IMR-90 (cell line): ENCODE results near the gene ST8SIA4.

Experiments used
- CTCF ChIP-seq: conservative IDR thresholded peaks from 2 replicates; pipeline ENCODE4 v1.5.1; 2012; ENCODE audit warnings: mild to moderate bottlenecking, low read depth, low read length, improper control_type of control experiment
- MAFK ChIP-seq: IDR thresholded peaks from 2 replicates; pipeline ENCODE4 v1.6.1; 2012; ENCODE audit warnings: low read depth, low read length, improper control_type of control experiment
- MAZ ChIP-seq: IDR thresholded peaks from 2 replicates; pipeline ENCODE4 v1.6.1; 2012; ENCODE audit warnings: low read depth, mild to moderate bottlenecking, low read length, improper control_type of control experiment, moderate library complexity, borderline replicate concordance
- MXI1 ChIP-seq: IDR thresholded peaks from 2 replicates; pipeline ENCODE4 v1.6.1; 2012; ENCODE audit warnings: low read depth, mild to moderate bottlenecking, low read length, moderate library complexity, borderline replicate concordance
- POLR2A ChIP-seq: IDR thresholded peaks from 2 replicates; pipeline ENCODE4 v1.6.1; 2012; ENCODE audit warnings: mild to moderate bottlenecking, low read depth, low read length
- RAD21 ChIP-seq: IDR thresholded peaks from 2 replicates; pipeline ENCODE4 v1.6.1; 2012; ENCODE audit warnings: low read length, improper control_type of control experiment
- USF2 ChIP-seq: fragments of 150-350 bp; IDR thresholded peaks from 2 replicates; pipeline ENCODE4 v1.6.1; 2017; ENCODE audit warnings: mild to moderate bottlenecking, antibody characterized with exemption, low read length, low read depth

DNA sequence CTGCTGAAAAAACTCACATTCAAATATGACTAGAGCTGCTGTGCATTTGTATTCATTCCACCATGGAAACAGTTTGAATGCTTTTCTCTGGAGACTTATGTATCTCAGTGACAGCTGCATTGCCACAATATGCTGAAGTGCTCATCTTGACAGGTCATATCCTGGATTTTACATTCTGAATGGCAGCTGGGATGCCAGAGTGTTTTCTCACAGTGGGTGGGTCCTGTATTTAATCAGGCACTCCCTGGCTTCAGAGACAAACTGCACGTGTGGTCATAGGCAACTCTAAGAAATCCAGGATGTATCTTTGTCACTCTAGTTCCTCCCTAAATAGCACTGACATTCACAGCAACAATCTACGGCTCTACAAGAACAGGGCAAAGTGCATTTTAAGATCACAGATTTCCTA lies 75.6 kb downstream of the ST8SIA4 start:
- TF ChIP-seq MXI1 (no peak), MAFK (no peak), CTCF (no peak), POLR2A (no peak), USF2 (no peak), RAD21 (no peak), MAZ (no peak)
